Omental fat pad (tissue), 4 donors: ENCODE data around the gene ARHGAP45. TPM values are rescaled to one million over a fixed set of nuclear protein-coding genes. Genes with fewer than 3 reads are reported as not detected.

Experiments
- ATAC-seq: fragments of 150-250 bp; one replicate; pipeline ENCODE4 v1.9.1; 2016; ENCODE audit warnings: mild to moderate bottlenecking, moderate library complexity; ENCODE audit not compliant: low FRiP score
- DNase-seq: peaks from one replicate; pipeline ENCODE4 v3.0.0-alpha.2; 2019; ENCODE audit warnings: low spot score
- total RNA-seq, 4 donors: library from RNA; depleted of rRNA; stranded (reverse); fragments of >200 nt; gene quantifications; one replicate each; pipeline ENCODE4 v1.1.0, GENCODE V29; 2016
- TF ChIP-seq, protein P1 (sequence below), 3 donors: fragments of 450-650 bp; IDR thresholded peaks; one replicate each; pipeline ENCODE4 v1.5.1; 2016 to 2017; ENCODE audit warnings: antibody characterized with exemption in 3 of 3, mild to moderate bottlenecking in 3 of 3, moderate library complexity in 2 of 3

The ARHGAP45 gene
- total RNA-seq, 4 donors from 2014 or later, result 21.4 to 97.6 (median 36.3) TPM

DNA sequence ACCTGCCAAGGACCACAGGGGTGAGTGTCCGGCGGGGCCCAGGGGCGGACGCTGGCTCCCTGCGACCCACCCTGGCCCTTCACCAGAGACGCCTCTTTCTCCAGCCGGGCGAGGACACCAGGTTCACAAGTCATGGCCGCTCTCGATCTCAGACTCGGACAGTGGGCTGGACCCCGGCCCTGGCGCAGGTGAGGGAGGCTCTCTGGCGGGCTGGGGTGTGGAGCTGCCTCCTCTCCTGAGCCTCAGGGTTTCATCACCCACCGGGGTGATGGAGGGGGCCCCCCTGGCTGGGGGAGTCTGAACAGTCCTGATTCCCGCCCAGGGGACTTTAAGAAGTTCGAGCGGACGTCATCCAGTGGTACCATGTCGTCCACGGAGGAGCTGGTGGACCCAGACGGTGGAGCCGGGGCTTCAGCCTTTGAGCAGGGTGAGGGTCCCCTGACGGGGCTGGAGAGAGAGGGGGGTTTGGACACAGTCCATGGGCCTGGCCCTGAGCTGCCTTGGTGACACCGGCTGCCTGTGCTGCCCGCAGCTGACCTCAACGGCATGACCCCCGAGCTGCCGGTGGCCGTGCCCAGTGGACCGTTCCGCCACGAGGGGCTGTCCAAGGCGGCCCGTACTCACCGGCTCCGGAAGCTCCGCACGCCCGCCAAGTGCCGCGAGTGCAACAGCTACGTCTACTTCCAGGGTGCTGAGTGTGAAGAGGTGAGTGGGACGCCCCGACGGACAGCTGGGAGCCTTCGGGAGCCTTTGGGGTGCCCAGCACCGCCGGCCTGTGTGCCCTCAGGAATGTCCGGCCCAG lies 13.6 kb downstream of the ARHGAP45 start:
- DNase-seq (no peak), ATAC-seq (no peak)
- TF ChIP-seq, protein P1, sequence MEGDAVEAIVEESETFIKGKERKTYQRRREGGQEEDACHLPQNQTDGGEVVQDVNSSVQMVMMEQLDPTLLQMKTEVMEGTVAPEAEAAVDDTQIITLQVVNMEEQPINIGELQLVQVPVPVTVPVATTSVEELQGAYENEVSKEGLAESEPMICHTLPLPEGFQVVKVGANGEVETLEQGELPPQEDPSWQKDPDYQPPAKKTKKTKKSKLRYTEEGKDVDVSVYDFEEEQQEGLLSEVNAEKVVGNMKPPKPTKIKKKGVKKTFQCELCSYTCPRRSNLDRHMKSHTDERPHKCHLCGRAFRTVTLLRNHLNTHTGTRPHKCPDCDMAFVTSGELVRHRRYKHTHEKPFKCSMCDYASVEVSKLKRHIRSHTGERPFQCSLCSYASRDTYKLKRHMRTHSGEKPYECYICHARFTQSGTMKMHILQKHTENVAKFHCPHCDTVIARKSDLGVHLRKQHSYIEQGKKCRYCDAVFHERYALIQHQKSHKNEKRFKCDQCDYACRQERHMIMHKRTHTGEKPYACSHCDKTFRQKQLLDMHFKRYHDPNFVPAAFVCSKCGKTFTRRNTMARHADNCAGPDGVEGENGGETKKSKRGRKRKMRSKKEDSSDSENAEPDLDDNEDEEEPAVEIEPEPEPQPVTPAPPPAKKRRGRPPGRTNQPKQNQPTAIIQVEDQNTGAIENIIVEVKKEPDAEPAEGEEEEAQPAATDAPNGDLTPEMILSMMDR (IDR thresholded peaks at IDR 0.05), result no peak

DNA sequence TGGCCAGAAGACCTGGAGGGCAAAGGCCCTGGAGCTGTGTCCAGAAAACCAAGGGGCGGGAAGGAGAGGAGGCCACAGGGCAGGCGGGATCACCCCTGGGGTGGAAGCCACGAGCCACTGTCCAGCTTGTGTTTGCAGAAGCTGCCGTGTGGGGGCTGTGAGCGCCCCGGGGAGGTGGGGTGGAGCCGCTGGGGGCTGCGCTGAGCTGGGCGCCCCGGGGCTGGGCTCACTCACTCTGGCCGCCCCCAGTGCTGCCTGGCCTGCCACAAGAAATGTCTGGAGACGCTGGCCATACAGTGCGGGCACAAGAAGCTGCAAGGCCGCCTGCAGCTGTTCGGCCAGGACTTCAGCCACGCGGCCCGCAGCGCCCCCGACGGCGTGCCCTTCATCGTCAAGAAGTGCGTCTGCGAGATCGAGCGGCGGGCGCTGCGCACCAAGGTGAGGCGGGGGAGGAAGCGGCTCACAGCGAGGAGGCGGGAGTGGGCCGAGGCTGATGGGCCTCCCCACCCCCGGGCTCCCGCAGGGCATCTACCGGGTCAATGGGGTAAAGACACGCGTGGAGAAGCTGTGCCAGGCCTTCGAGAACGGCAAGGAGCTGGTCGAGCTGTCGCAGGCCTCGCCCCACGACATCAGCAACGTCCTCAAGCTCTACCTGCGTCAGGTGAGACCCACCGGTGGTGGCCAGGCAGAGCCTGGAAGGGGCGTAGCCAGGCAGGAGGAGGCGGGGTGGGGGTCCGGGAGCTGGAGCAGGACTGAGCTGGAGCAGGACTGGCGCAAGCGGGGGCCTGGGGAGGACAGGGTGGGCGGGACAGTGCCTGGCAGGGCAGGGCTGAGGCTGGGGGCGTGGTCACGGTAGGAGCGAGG lies 14.6 kb downstream of the ARHGAP45 start:
- TF ChIP-seq, protein P1 (IDR thresholded peaks at IDR 0.05), result no peak
- no peak for DNase-seq
- ATAC-seq, result no peak

DNA sequence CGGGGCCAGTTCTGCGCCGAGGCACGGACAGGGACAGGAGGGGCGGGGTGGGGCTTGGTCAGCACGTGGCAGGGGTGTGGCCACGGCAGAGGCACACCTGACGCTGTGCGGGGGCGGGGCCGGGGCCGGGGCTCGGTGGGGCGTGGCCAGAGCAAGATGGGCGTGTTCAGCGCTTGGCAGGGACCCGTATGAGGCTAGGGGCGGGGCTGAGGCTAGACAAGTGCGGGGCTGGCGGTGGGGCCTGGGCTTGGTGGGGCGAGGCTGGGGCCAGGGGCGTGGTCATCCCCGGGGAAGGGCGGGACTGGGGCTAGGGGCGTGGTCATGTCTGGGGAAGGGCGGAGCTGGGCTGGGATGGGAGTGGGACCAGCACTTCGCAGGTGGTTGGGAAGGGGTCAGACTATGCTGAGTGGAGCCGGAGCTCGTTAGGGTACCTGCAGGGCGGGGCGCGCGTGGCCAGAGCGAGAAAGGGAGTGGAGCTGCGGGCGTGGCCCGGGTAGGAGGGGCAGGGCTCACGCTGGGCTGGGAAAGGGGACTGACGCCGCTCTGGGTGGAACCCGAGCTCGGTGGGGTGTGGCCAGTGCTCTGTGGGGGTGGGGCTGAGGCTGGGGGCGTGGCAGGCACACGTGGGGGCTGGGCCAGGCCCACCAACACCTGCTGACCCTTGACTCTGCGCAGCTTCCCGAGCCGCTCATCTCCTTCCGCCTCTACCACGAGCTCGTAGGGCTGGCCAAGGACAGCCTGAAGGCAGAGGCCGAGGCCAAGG lies 15.4 kb downstream of the ARHGAP45 start:
- TF ChIP-seq, protein P1 (IDR thresholded peaks at IDR 0.05), result no peak
- peak; percentile 43 for ATAC-seq
- DNase-seq, result no peak

DNA sequence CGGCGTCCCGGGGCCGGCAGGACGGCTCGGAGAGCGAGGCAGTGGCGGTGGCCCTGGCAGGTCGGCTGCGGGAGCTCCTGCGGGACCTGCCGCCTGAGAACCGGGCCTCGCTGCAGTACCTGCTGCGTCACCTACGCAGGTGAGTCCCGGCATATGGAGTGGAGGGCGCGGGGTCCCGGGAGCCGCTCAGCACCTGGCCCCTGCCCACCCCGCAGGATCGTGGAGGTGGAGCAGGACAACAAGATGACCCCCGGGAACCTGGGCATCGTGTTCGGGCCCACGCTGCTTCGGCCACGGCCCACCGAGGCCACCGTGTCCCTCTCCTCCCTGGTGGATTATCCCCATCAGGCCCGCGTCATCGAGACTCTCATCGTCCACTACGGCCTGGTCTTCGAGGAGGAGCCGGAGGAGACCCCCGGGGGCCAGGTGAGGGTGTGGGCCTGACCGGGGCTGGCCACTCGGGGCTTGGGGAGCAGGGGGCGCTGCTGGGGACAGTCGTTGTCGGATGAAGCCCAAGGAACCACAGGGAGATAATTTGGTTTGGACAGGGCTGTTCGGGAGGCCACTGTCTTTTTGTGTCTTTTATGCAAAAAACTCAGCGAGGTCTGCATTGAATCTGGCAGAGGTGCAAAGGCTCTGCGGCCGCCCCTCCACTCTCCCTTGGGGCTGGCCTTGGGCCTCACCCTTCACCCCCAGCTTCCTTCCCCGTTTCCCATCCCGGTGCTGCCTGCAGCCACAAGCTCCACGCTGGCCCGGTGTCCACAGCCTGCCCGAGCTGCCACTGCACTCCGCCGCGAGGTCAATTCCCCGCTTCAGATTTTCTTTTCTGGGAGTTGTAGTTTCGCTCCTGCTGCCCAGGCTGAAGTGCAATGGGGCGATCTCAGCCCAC lies 16.2 kb downstream of the ARHGAP45 start:
- DNase-seq (no peak), ATAC-seq (no peak)
- TF ChIP-seq, protein P1 (IDR thresholded peaks at IDR 0.05), result no peak

DNA sequence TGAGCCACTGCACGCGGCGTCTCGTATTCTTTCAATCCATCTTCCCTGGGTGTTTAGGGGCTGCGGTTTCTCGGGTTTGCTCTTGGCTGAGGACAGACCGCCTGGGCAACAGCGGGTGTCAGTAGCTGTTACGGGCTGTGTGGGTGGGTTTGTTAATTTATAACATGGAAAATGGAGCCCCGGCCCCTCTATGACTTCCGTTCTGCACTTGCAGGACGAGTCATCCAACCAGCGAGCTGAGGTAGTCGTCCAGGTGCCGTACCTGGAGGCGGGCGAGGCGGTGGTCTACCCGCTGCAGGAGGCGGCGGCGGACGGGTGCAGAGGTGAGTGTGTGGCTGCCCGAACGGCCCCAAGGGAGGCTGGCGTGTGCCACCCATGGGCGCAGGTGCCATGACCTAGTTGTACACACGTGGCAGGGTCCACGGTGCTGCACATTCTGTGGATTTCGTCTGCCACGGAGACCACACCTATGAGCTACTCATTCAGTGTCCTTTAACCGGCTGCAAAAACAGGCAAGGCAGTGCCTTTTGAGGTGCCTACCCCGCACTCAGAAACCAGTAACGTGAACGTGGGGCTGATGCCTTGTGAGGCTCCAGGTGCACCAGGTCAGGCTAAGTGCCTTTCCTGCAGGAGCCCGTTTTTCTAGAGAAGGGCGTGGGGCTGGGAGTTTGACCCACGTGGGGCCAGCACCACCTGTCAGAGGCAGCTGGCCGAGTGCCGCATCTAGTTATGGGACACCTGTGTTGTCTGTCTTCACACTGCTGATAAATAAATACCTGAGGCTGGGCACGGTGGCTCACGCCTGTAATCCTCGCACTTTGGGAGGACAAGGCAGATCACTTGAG lies 17.3 kb downstream of the ARHGAP45 start:
- TF ChIP-seq, protein P1 (IDR thresholded peaks at IDR 0.05), result no peak
- DNase-seq, result no peak
- ATAC-seq, result no peak
